GM19467 (cell line): ENCODE results near the gene COL8A2.

Source experiments
- ATAC-seq: cut with Tn5 transposase; IDR thresholded peaks from one replicate; pipeline ENCODE4 v1.9.1; 2021; ENCODE audit warnings: mild to moderate bottlenecking, moderate library complexity; ENCODE audit not compliant: unreplicated experiment

The COL8A2 gene

GRCh38 chr1:36115200-36115669, 9.8 kb downstream of the COL8A2 start:
- ATAC-seq, result no peak

GRCh38 chr1:36114371-36114770, 10.7 kb downstream of the COL8A2 start:
- no peak for ATAC-seq

GRCh38 chr1:36112823-36113222, 12.2 kb downstream of the COL8A2 start:
- no peak for ATAC-seq

GRCh38 chr1:36111151-36111550, 13.9 kb downstream of the COL8A2 start:
- ATAC-seq, result no peak

- no peak for ATAC-seq
These were observed 15.9 kb downstream of the COL8A2 start for GRCh38 chr1:36109041-36109679.

GRCh38 chr1:36108314-36108713, 16.7 kb downstream of the COL8A2 start:
- ATAC-seq, result no peak

GRCh38 chr1:36107394-36107793, 17.6 kb downstream of the COL8A2 start:
- no peak for ATAC-seq

- no peak for ATAC-seq
These were observed 18.8 kb downstream of the COL8A2 start for GRCh38 chr1:36106269-36106668.

- ATAC-seq, result no peak
These were observed 23.5 kb downstream of the COL8A2 start for GRCh38 chr1:36101546-36101945.

- ATAC-seq, result no peak
These were observed 24.6 kb downstream of the COL8A2 start for GRCh38 chr1:36100376-36100775.

GRCh38 chr1:36099681-36100341, 25.2 kb downstream of the COL8A2 start:
- ATAC-seq, result no peak

- no peak for ATAC-seq
These were observed 26.2 kb downstream of the COL8A2 start for GRCh38 chr1:36098650-36099365.

- ATAC-seq, result no peak
These were observed 27.1 kb downstream of the COL8A2 start for GRCh38 chr1:36097693-36098585.

GRCh38 chr1:36096500-36097432, 28.3 kb downstream of the COL8A2 start:
- no peak for ATAC-seq

- ATAC-seq, result no peak
These were observed 29.1 kb downstream of the COL8A2 start for GRCh38 chr1:36095760-36096405.

GRCh38 chr1:36094621-36095061, 30.4 kb downstream of the COL8A2 start:
- ATAC-seq, result no peak

- no peak for ATAC-seq
These were observed 31.1 kb downstream of the COL8A2 start for GRCh38 chr1:36093929-36094328.

- no peak for ATAC-seq
These were observed 31.8 kb downstream of the COL8A2 start for GRCh38 chr1:36093226-36093625.

- ATAC-seq, result no peak
These were observed 32.2 kb downstream of the COL8A2 start for GRCh38 chr1:36092798-36093185.
